ENCODE data around the gene TFF3.

TFF3 gene

DNA sequence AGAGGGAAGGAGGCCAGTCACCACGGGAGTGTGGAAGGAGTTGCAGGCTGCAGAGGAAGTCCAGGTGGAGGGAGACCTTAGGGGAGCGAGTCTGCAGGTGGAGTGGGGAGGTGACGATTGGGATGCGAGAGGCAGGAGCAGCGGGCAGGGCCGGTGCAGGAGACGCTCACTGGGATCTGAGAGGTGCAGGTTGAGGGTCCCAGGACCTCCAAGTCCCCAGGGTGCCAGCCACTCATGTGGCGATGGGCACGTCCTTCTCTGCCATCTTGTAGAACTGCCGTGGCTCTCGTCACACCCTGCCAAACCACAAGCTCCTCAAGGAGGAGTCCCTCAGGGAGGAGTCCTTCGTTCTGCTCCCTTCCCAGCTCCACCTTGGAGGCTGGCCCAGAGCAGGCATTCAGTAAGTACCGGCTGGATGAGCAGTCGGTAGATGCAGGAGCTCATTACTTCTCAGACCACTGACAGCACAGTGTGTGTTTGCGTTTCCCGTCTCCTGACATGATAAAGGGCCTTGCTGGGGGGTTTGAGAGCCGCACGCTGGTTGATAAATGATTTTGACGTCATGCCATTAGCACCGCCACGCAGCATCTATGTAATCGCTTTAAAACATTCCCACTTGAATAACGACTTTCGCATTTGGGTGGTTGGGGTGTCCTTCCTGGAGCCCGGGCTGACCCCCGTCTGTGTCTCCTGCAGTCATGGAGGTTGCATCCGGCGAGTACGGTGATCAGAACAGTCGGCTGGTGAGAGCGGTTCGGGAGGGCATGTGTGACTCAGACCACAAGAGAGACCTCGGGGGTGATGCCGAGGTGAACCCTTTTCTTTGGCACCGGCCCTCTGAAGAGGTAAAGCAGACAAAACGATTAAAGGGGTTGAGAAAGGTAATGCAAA lies 27.8 kb downstream of the TFF3 start:
- no peak for DNase-seq

DNA sequence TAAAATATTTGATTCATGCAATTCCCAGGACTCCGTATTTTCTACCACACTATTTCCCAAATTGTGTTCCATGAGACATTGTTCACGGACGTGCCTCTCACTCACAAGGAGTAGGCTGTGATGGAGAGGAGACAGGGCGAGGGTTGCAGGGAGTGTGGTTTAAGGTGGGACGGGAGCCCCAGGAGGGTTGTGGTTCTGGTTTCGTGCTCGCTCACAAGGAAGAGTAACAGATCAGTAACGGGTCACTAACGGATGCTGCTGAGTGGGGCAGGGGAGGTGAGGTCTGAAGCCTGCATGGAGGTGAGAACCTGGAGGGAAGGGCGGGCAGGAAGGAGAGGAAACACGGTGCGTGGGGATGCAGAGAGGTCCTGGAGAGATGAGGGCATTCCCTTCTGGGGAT lies 28.8 kb downstream of the TFF3 start:
- no peak for DNase-seq

- DNase-seq = no peak
These were observed 29.5 kb downstream of the TFF3 start for GRCh38 chr21:42285569-42286245.

DNA sequence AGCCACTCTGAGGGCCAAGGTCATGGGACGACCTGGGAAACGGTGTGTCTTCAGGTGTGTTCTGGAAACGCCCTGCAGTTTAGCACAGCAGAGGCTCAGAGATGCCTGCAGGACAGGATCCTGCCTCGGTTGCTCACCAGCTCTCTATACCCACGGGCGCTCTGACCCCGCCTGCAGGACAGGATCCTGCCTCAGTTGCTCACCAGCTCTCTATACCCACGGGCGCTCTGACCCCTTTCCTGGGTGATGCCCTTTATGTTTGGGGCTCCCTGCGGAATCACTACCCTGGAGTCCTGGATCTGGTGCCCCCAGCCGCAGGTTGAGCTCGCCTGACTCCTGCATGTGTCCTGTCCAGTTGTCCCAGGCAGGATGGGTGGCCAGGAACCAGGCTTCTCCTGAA lies 32.5 kb downstream of the TFF3 start:
- no peak for DNase-seq

DNA sequence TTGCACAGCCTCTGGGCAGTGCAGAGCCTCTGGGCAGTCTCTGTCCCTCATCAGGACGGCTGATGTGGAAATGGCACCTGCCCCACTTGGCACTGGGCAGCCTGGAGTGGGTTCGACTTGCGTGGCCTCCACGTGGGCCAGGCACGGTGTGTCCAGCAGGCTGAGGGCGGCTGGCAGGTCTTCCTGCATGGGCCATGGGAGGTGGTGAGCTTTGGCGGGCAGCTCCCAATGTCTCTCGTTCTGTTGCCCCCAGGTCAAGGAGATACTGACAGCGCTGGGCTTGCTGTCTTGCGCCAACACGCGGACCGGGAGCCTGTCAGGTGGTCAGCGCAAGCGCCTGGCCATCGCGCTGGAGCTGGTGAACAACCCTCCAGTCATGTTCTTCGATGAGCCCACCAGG lies 33.2 kb downstream of the TFF3 start:
- DNase-seq = no peak

DNA sequence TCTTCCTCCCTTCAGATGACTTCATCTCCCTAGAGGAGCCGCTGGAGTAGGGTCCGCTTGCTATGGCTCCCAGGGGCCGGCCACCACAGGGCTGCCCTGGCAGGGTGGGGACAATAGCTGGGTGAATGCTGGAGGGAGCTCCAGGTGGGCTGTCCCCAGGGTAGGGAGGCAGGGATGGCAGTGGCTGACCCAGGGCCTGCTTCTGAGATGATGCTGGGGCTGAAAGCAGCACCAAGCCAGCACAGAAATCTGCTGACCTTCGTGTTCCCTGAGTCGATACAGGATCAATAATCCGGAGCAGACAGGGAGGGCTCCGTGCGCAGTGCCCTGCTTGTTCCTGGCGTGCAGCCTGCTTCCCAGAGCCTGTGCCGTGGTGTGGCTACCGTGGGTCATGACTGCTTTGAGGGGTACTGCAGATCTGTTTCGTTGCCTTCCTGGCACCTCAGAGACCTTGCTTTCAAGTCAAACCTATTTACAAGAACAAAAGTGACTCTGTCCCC lies 34.0 kb downstream of the TFF3 start:
- DNase-seq = no peak

DNA sequence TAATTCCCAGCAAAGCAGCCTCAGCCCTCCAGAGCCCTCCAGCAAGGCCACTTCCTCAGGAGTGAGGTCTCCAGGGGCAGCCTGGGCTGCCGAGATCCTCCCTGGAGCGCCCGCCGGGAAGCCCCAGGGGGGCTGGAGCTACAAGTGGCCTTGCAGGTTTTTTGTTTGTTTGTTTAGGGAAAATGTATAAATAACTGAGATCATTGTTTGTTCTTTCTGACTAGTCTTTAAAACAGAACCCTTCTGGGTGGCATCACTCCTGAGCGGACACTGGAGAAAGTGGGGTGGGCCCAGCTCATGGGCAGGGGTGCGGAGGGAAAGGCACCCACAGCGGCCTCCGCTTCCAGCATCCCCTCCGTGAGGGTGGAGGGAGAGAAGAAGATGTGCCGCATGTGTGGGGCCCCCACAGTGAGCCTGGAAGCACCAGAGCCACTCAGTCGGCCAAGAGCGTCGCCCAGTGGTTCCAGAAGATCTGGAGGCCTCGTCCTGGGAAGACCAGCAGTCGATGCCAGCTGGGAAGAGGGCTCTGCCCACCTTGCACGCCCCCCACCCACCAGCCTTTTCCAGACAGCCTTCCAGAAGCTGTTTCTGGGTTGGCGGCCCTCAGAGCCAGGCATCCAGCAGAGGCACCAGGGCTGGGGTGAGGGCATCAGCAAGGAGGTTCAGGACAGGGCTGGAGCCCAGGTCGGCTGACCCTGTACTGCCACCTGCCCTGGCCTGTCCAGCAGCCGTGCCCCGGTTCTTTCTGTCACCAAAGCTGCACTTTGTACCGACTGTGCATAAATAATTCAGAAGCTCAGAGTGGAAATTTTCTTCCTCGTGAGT lies 34.6 kb downstream of the TFF3 start:
- DNase-seq = no peak

- no peak for DNase-seq
These were observed 35.3 kb downstream of the TFF3 start for GRCh38 chr21:42279888-42280287.

GRCh38 chr21:42279341-42279871 lies 35.8 kb downstream of the TFF3 start:
- no peak for DNase-seq

GRCh38 chr21:42278451-42279149 lies 36.6 kb downstream of the TFF3 start:
- DNase-seq = no peak

DNA sequence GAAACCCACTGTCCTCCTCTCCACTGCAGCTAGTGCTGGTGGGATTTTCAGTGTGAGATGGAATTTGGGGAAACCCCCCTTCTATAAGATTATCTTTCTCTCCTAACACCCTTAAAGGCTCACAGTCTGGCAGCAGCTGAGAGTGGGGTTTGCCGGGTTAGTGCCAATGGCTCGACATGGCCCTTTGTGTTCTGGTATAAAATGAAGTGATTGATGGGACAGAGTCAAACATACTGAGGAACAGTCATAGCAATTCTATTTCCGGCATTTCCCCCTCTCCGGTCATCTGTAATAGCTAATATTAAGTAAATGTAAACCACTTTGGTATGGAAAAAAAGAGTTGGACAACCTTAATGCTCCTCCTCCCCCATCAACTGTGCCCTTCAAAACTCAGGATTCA lies 37.6 kb downstream of the TFF3 start:
- DNase-seq = no peak

- no peak for DNase-seq
These were observed 38.6 kb downstream of the TFF3 start for GRCh38 chr21:42276526-42277154.

- DNase-seq = no peak
These were observed 39.1 kb downstream of the TFF3 start for GRCh38 chr21:42276076-42276475.

- DNase-seq = no peak
These were observed 42.1 kb downstream of the TFF3 start for GRCh38 chr21:42272984-42273600.

- no peak for DNase-seq
These were observed 42.9 kb downstream of the TFF3 start for GRCh38 chr21:42272109-42272962.

DNA sequence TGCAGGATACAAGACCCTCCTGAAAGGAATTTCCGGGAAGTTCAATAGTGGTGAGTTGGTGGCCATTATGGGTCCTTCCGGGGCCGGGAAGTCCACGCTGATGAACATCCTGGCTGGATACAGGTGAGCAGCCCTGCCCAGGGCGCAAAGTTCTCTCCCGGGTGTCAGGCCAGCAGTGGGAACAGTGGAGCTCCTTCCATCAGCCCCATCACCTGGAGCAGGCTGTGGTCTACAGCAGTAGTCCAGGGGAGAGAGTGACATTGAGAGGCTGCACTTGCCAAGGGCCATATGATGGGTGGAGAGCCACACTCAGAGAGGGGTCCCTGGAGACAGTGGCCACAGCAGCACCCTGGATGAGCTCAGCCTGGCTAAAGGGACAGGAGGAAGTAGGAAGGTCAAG lies 44.1 kb downstream of the TFF3 start:
- no peak for DNase-seq

GRCh38 chr21:42269386-42269785 lies 45.8 kb downstream of the TFF3 start:
- peak; percentile 45 for DNase-seq

DNA sequence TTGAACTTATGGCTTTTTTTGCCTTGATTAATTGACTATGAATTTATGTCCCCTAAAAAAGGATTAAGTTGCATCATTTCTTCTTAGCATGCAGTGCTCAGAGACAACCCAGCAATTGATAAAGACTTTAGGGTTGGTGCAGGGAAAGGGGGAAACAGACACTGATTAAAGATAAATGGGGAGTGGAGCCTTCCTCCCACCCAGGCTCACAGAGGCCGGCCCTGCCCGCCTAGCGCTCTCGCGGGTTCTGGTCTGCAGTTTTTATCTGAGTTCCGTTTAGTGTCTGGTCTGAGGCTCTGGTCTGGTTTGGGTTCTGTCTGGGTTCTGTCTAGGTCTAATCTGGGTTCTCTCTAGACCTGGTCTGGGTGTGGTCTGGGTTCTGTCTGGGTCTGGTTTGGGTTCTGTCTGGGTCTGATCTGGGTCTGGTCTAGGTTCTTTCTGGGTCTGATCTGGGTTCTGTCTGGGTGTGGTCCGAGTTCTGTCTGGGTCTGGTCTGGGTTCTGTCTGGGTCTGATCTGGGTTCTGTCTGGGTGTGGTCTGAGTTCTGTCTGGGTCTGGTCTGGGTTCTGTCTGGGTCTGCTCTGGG lies 48.1 kb downstream of the TFF3 start:
- no peak for DNase-seq

DNA sequence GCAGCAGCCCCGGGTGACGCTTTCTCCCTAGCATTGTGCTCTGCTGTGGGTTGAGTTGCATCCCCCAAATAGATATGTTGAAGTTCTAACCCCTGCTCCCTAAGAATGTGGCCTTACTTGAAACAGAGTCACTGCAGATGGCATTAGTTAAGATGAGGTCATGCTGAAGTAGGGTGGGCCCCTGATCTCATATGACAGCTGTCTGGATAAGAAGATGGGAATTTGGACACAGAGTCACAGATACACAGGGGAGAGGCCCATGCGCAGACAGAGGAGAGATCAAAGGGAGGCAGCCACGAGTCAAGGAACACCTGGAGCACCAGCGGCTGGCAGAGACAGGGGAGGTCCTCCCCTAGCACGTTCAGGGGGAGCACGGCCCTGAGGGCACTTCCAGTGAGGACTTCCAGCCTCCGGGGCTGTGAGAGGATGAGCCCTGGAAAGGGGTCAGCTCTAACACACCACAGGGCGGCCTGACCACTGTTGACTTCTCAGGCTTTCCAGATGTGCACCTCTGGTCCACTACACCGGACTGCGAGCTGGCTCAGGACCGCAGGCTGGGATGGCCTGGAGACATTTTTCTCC lies 49.9 kb downstream of the TFF3 start:
- no peak for DNase-seq
